ENCODE results near the gene OSBPL1A.
A peak's percentile ranks its signal among the peaks of the same experiment; 100 is the strongest.

OSBPL1A gene

DNA sequence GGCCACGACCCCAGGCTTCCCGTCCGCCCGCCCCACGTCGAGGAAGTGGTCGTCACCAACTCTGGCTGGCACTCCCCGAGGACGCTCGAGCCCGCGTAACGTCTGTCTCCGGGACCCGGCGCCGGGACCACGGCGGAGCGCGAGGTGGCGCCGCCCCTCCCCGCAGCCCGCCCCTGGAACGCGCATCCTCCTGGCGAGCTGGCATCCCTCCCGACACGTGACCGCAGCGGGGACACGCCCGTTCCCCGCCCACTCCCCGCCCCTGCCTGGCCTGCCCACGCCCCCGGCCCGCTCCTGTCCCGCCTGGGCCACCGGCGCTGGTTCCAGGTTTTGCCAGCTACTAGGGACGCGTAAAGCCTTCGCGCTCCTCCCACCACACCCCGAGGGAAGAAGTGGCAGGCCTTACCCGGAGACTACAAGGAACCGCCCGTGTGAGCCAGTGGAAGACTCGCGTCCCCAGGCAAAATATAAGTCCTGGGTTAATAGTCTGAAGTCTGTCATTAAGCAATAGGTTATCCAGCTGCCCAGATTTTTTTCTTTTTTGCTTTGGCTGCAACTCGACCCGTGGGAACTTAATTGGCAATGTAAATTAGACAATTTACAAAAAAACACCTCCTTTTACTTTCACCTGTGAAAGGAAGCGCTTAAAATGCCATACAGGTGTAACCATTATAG lies at the start of gene OSBPL1A:
OSBPL1A (minus strand) TSS at position 131 of the 675 bp plus-strand sequence. CDS start 20,291 bp downstream, outside the sequence.
- no peak for FAIRE-seq

DNA sequence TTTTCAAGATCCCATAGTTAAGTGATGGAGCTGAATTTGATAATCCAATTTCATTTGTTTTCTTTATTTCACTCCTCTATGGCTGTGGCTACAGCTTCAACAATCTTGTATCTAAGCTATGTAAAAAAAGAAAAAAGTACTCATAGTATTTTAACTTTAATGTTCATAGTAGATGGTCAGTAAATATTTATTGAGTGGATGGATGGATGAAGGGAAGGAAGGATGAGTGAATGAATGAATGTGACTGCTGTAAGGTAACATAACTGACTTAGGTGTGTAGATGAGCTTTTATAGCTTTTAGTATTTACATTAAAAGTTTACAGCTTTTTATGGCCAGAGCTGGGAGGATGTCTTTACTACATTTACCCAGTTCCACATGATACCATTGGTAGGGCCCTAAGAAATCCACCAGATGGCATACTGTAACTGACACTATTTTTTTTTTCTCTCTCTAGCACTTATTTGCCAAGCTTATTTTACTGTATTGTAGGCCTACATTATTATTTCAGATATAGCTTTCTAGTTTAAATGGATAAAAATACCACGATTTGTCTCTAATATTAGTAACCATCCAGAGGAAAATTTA lies 49.4 kb upstream of the OSBPL1A start:
- peak; percentile 82 for FAIRE-seq

DNA sequence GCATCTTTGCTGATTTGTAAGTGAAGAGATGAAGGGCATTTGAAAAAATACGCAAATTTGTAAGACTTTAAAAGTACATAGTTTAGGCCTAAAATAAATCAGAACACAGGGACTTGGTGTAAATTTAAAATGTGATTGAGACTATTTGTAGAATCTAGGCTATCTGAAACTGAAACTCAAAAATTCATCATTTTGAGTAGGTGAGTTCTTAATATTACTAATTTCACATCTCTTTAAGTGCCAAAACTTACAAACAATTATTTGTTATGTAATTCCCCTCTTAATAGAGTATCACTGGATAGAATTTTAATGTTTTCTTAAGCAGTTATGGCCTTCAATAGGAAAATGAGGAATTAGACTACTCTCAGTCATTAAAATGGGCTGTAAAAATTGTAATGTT lies 48.8 kb upstream of the OSBPL1A start:
- no peak for FAIRE-seq

DNA sequence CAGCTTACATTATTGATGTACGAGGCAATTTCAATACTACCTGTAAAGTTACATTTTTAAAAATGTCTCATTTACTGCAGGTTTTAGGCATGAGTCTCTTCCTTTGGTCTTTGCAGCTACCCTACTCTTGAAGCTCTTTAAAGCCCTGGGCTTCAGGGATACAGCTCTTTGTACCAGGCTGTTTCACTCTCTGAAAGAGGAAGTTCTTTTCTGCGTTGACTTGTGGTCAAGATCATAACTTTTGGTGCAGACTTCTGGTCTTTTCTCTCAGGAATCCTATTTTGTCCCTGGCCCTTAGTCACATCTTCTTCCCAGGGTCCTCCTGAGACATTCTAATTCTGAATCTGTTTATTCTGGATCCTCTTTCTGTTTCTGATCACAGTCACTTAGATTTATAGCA lies 46.2 kb upstream of the OSBPL1A start:
- no peak for FAIRE-seq

DNA sequence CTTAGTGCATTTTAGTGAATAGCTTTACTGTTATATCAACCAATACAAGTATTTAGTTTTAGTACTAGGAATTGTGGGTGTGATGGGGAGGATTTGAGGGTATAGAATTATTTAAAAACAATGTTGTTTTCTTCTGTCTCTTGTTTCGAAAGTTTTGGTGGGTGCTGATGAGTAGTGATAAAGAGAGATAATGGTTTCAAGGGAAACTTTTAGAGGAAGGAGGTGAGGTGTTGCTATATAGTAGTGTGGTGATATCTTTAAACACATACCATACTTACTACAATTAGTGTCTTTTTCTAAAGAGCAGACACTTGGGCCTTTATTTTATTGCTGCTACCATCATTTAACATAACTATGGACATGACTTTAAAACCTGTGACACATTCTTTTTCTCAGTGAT lies 39.3 kb upstream of the OSBPL1A start:
- FAIRE-seq, result no peak

DNA sequence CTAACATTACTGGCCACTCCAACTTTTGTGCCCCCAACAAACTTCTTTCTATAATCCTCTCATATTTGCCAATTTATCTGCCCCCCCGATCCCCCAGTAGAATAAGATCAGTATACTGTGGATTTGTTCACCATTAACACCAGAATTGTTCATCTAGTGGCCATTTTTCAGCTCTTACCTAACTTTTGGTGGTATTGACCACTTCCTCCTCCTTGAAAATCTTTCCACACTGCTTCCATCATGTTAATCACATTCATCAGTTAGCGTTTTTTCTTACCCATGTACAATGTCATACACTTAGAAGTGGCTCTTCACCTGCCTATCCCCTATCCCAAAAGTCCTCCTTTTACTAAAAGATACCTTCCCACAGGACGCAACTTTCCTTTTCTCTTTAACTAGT lies 35.0 kb upstream of the OSBPL1A start:
- no peak for FAIRE-seq

DNA sequence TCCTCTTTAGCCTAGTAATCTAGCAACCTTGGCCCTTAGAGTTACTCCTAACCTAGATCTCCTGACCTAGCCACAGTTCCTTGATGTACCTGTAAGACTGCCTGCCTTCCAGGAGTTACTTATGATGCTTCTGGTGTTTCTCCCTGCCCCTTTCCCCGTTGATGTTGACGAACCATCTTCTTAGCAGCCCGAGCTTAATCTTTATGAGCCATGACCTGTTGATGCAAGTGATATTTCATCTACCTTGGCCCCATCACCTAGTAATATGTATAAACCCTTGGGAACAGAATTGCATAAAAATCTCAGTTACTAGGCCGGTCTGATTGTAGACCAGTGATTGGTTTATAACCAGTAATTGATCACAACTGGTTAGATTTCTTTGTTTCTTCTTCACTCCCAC lies 31.6 kb upstream of the OSBPL1A start:
- FAIRE-seq, result no peak

DNA sequence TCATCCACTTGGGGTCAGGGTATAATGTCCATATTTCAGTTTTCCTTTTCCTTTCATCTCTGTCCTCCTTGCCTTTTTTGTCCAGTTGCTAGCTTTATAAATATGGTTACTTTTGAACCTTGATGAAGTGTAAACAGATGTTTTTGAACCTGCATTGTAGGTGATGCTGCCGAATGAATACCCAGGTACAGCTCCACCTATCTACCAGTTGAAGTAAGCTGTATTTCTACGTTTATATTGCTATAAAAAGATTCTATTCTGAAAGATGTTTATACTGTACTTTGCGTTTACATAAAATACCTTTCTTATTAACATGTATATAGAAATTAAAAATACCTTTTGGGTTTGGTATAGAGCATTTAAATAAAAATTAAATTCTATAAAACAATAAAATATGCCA lies 31.1 kb upstream of the OSBPL1A start:
- no peak for FAIRE-seq

DNA sequence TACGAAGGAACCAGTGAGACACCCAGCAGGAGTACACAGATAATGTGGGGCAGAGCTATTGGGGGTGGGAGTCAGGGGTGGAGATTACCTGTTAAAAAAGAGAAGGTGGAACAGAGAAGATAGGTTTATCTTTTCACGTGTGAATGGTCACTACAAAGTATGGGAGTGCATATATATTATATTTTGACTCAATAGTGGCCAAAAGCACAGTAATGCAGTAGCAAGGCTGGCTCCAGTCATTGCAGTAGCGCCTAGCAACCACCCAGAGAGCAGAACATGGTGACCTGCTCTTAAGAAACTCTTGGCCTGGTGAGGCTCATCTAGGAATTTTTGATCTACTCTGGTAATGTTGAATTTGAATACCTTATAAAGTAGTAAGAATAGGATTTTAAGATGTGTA lies 29.9 kb upstream of the OSBPL1A start:
- FAIRE-seq, result no peak

DNA sequence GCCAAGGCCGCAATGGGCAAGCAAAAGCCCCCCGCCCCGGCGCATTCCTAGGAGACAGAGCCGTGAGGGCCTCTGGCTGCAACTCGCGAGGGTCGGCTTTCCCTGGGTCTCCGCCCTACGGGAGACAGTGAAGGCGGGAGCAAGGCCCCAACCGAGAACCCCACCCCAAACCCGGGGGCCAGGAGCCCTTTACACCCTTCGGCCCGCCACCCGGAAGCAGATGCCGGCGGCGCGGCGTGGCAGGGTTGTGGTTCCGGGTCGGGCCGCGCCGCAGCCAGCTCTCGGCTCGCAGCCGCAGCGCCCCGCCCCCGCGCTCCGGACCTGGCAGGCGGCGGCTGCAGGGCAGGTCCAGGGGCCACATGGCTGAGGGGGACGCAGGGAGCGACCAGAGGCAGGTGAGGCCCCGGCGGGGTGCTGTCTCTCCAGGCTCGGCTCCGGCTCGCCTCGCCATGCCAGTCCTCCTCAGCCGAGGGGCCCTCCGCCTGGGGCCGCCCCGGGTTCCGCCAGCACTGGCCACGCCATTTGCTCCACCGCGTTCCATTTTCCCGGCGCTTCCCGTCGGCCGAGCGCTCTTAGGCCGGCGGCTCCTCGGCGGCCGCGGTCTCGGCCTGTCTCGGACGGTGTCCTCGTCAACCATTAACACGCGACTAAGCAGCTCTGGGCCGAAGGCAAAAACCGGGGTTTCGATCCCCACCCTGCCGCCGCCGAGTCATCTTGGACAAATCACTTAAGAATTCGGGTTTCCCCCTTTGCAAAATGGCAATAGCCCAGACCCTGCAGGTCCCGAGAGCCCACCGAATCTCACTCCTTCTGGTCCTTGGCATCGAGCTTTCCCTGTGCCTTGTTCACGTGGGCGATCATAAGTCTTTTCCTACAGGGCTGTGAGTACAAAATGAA lies 29.0 kb upstream of the OSBPL1A start, which contains the start of gene IMPACT:
IMPACT (plus strand) TSS at position 273 of the 897 bp plus-strand sequence; CDS start at position 360, 87 bp downstream.
- FAIRE-seq, result no peak

DNA sequence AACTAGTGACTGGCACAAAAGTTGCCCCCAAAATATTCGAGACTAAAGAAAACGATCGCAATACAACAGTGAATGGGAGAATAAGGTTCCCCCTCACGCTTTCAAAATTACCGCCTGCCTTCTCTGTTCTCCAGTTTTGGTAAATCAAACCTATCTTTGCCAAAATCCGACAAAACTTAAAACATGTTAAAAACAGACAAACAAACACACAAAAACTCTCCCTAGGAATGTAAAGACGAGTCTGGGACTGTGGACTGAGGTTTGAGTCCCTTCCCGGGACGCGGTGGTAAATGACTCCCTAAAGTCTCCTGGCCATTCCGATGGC lies 28.4 kb upstream of the OSBPL1A start:
- FAIRE-seq, result no peak

DNA sequence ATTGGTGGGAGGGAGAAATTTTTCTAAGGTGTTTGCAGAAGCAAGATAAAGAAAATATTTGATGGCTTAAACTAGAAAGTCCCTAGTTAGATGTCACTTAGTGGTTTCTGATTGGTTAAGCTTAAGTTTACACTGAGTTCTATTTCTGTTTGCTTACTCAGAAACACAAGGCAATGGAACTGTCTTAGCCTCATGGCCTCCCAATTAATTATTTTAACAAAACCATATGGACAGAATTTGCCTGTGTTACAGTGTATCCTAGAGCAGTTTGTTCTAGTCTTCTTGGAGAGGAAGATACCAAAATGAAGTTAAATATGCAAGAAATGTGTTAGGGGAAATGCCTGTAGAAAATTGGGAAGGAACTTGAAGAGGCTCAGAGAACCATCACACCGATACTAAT lies 24.2 kb upstream of the OSBPL1A start:
- FAIRE-seq, result no peak

DNA sequence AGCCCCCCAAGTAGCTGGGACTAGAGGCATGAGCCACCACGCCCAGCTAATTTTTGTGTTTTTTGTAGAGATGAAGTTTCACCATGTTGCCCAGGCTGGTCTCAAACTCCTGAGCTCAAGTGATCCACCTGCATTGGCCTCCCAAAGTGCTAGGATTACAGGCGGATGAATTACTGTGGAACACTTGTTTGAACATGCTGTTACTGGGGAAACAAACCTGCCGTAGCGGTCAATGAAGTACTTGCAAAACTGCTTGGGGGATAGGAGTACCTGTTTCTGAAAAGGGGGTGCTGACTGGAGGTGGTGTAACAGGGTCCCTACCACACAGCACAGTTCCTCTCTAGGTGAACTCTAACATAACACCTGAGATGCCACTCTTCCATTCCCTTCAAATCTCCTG lies 22.9 kb upstream of the OSBPL1A start:
- no peak for FAIRE-seq

DNA sequence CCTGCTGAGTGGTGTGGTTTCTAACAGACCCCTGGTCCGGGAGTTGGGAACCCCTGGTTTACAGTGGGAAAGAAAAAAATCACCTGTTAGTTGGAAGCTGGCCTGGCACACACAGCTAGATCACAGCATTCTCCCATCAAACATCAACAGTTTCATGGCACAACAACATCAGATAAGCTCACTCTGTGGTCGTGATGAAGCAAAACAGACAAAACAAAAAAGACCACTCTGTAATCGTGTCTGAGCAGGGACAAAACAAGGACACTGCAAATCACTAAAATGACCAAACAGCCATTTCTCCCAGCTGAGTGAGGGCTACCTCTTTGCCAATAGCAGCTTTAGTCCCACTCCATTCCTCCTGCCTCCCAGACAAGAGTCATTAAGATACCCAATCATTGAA lies 19.9 kb upstream of the OSBPL1A start:
- no peak for FAIRE-seq

DNA sequence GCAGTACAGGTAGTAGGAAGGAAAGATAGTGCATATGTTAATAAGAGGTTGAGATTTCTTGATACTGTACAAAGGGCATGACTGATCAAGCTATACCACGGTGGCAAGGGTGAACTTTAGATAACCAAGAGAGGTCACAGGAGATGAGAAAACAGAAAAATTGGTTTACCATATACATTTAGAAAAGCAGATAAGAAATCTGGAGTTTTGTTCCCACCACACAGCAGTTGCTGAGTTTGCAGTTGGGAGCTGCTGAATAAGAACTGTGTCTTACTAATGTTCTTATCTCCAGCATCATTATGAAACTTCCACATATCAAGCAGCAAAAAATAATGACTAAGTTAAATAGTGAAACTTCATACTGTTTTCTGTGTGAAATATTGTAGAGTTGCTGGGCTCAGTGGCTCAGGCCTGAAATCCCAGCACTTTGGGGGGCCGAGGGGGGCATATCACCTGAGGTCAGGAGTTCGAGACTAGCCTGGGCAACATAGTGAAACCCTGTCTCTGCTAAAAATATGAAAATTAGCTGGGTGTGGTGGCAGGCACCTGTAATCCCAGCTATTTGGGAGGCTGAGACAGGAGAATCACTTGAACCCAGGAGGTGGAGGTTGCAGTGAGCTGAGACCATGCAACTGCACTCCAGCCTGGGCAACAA lies 16.9 kb upstream of the OSBPL1A start:
- no peak for FAIRE-seq

DNA sequence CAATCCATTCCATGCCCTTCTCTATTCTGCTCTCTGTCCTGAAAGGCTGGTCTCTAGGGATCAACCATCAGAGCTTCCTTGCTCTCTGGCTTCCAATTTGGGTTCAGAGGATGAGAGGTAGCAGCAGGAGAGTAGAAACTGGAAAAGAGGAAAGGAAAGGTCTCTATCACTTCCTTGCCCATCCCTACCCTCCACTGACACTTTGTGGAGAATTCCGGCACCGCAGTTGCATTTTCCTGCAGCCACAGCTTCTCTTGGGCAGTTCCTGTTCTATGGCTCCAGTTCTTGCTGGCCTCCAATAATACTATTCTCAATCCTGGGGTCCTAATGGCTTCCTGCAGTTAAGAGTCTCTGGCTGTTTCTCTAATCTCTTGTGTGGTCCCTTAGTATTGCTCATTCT lies 15.5 kb upstream of the OSBPL1A start:
- no peak for FAIRE-seq

DNA sequence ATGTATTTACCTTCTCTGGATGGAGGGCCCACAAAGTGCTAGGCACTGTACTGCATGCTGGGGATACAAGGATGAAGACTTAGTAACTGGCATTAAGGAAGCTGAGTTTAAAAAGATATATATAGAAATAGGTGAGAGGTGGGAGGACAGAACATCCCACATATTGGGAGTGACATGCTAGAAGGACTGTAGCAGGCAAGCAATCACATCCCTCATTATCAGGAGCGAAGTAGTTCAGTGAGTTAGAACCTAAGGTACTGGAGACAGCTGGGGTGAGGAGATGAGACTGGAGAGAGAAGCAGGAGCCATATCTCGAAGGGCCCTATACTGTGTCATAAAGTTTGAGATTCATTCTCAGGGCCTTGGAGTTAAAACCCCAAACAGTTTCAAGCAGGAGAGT lies 10.9 kb upstream of the OSBPL1A start:
- FAIRE-seq, result no peak

DNA sequence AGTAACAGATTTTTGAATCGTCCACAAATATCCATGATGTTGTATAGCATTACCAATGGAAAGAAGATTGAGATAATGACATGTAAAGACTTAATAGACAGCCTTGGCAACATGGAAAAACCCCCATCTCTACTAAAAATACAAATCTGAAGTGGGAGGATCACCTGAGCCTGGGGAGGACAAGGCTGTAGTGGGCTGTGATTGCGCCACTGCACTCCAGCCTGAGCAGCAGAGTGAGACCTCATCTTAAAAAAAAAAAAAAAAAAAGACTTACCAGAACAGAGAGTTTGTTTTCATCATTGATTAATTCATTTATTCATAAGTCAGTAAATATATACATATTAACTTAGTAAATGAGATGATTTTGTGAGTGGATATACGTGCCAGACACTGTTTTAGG lies 7.0 kb upstream of the OSBPL1A start:
- FAIRE-seq, result no peak

DNA sequence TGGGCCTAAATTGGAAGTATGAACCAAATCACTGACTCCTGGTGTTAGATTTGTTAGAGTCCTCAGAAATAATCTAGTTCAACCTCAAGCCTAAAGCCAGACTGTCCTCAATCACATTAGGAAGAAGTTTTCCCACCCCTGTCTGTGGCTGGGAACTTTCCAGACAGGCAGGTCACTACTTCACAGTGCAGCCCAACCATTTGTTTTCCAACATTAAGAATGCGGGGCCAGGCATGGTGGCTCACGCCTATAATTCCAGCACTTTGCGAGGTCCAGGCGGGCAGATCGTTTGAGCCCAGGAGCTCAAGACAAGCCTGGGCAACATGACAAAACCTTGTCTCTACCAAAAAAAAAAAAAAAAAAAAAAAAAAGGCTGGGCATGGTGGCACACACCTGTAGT lies 5.5 kb upstream of the OSBPL1A start:
- FAIRE-seq, result no peak

DNA sequence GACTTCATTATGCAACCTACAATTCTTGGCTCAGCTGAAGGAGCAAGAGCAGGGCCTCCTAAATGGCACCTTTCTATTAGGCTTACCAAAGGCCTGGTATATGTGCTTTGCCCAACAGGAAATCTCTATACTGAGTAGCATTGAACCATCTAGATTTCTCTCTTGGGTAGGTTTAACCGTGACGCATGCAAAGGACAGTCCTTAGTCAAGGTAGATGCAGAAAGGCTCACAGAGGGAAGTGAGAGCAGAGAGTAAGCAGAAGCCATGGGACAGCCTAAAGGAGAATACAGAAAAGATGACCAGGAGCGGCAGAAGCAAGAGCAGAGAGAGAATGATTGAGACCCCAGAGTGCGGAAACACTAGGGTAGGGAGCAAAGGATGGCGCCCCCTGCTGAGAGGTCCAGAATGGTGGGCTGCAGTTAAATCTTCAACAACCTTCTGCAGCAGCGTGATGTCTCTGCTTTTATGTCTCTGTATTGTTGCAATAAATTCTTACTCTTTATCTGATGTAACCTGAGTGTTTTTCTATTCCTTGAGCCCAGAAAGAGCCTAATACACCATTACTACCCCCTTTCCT lies 4.7 kb upstream of the OSBPL1A start:
- FAIRE-seq, result no peak

DNA sequence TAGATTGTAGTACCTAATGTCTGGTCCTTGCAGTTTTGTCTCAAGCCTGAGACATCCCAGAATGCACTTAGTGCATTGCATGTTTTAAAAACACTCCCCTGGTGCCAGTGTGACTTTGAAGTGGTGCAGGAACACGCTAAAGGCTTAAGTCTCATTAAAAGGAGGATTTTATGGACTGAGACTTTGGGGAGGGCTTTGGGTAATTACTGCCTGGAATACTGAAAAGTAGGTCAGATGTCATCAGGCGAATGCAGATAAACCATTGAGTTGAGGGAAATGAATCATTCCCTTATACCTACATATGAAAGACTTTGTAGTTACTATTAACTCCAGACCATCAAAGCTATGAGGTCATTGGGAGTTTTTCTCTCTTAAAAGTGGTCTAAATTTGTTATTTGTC lies 3.0 kb upstream of the OSBPL1A start:
- FAIRE-seq, result no peak

DNA sequence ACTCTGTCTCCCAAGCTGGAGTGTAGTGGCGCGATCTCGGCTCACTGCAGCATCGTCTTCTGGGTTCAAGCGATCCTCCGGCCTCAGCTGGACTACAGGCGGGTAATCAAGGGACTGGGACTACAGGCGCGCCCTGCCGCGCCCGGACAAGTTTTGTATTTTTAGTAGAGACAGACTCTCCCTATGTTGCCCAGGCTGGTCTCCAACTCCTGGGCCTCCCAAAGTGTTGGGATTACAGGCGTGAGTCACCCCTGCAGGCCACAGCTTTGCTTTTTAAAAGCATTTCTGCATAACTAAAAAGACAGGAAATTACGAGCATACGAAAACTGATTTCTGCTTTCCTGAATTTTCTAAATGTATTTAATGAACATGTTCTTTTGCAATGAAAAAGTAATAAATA lies 916 bp upstream of the OSBPL1A start:
- FAIRE-seq, result no peak

DNA sequence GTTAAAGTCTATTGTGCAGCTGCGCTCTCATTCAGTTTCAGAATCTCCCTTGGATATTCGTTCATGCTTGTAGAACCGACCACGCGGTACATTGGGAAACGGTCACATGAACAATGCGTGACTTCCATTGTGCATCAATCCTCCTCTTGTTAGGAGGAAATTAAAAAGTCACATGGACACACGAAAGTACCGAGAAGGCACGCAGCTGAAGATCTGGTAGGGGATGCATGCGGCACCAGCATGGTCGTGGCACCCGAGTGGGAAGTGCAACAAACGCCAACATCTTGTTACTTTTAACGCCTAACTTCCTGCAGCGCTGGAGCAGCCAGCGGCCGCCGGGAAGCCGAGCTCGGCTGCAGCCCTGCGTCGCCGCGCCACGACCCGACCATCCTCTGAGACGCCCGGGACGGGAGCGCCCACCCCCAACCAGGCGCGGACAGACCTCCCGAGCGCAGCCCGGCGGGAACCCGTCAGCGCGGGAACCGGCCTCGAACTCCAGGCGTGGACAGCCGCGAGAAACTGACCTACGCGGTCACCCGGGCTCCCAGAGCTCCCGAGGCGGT lies 412 bp downstream of the OSBPL1A start:
- peak; percentile 3 for FAIRE-seq

All from TTC549 (cell line).